GM21381 (cell line): Measurements from ENCODE around the gene PLD5.
"Not testable (repeated sequence)": the region's sequence is repeated elsewhere in the genome, so short reads cannot be mapped to it uniquely, and the experiment has no call there.

Experiments used
- ATAC-seq: cut with Tn5 transposase; IDR thresholded peaks from one replicate; pipeline ENCODE4 v1.9.1; 2021; ENCODE audit warnings: mild to moderate bottlenecking, moderate library complexity; ENCODE audit not compliant: unreplicated experiment

Gene PLD5

GRCh38 chr1:242506724-242507123, 17.8 kb downstream of the PLD5 start:
- ATAC-seq, result no peak

- no peak for ATAC-seq
Measured at GRCh38 chr1:242489545-242489944, 35.0 kb downstream of the PLD5 start.

GRCh38 chr1:242477944-242478343, 46.6 kb downstream of the PLD5 start:
- no peak for ATAC-seq

- no peak for ATAC-seq
Measured at GRCh38 chr1:242470774-242471173, 53.7 kb downstream of the PLD5 start.

- ATAC-seq, result no peak
Measured at GRCh38 chr1:242468784-242469183, 55.7 kb downstream of the PLD5 start.

GRCh38 chr1:242467556-242468145, 56.8 kb downstream of the PLD5 start:
- no peak for ATAC-seq

- no peak for ATAC-seq
Measured at GRCh38 chr1:242462867-242463266, 61.6 kb downstream of the PLD5 start.

- ATAC-seq, result not testable (repeated sequence)
Measured at GRCh38 chr1:242459740-242460139, 64.8 kb downstream of the PLD5 start.

- no peak for ATAC-seq
Measured at GRCh38 chr1:242456726-242457269, 67.7 kb downstream of the PLD5 start.

- no peak for ATAC-seq
Measured at GRCh38 chr1:242455052-242455361, 69.5 kb downstream of the PLD5 start.

- peak; percentile 73 for ATAC-seq
Measured at GRCh38 chr1:242454262-242455051, 70.0 kb downstream of the PLD5 start.

- no peak for ATAC-seq
Measured at GRCh38 chr1:242452573-242452972, 71.9 kb downstream of the PLD5 start.

- ATAC-seq, result no peak
Measured at GRCh38 chr1:242449661-242450060, 74.8 kb downstream of the PLD5 start.

GRCh38 chr1:242448910-242449645, 75.4 kb downstream of the PLD5 start:
- ATAC-seq, result no peak

GRCh38 chr1:242447689-242448088, 76.8 kb downstream of the PLD5 start:
- ATAC-seq, result no peak

- no peak for ATAC-seq
Measured at GRCh38 chr1:242440757-242441156, 83.7 kb downstream of the PLD5 start.

- no peak for ATAC-seq
Measured at GRCh38 chr1:242435200-242435599, 89.3 kb downstream of the PLD5 start.

- ATAC-seq, result no peak
Measured at GRCh38 chr1:242432491-242433095, 91.9 kb downstream of the PLD5 start.

- ATAC-seq, result no peak
Measured at GRCh38 chr1:242431786-242432185, 92.7 kb downstream of the PLD5 start.

- ATAC-seq, result no peak
Measured at GRCh38 chr1:242430956-242431355, 93.5 kb downstream of the PLD5 start.

GRCh38 chr1:242428399-242429190, 95.9 kb downstream of the PLD5 start:
- no peak for ATAC-seq
